ENCODE results near the gene POLR3B. TPM values are rescaled to one million over a fixed set of nuclear protein-coding genes. Genes with fewer than 3 reads are reported as not detected.

POLR3B gene
- total and polyA plus RNA-seq, 2 experiments from 2014 or later, result 4.0 to 14.6 TPM

GRCh38 chr12:106427917-106428316 is 70.4 kb downstream of the POLR3B start:
- H2AFZ ChIP-seq, result no peak overlapping the region
- H3K36me3 Mint-ChIP-seq (ENCODE audit: low read depth), result no peaks in the 10 kb centered on the region
- no peak overlapping the region; the same call in 1 of the 2 replicates for H3K27ac ChIP-seq (ENCODE audit: low read depth)
- H3K4me3 ChIP-seq, result no peak overlapping the region
- H3K4me1 Mint-ChIP-seq, result peaks cover 4% of the 10 kb centered on the region; the same call in 2 of the 3 replicates
- no peak overlapping the region for H3K27ac Mint-ChIP-seq
- H3F3A ChIP-seq (replicated peaks; ENCODE audit: low read depth), result no peaks in the 10 kb centered on the region
- no peaks in the 10 kb centered on the region for H3K27me3 ChIP-seq (ENCODE audit: insufficient read depth)
- H3K27me3 Mint-ChIP-seq (ENCODE audit: insufficient read depth, low read depth, poor library complexity), result no peaks in the 10 kb centered on the region
- H3K4me1 ChIP-seq (ENCODE audit: insufficient read depth), result peaks cover 3% of the 10 kb centered on the region; the same call in 1 of the 2 replicates
- DNase-seq (ENCODE audit: low spot score) (no peak), ATAC-seq (no peak)
- no peak overlapping the region for H3K4me3 Mint-ChIP-seq
- no peak overlapping the region for H3K4me2 ChIP-seq
- H3K79me2 ChIP-seq (replicated peaks; ENCODE audit: insufficient read depth), result no peaks in the 10 kb centered on the region
- TF ChIP-seq ZNF462 (CRISPR knock-in tag; IDR thresholded peaks at IDR 0.05) (no peak), REST (IDR thresholded peaks at IDR 0.05; ENCODE audit: unreplicated experiment) (no peak), ETS1 (IDR thresholded peaks at IDR 0.05) (no peak), EZH2 (IDR thresholded peaks at IDR 0.05; ENCODE audit: low read depth, unreplicated experiment) (no peak), NANOG (IDR thresholded peaks at IDR 0.05; ENCODE audit: borderline replicate concordance) (no peak), ZNF331 (CRISPR knock-in tag; IDR thresholded peaks at IDR 0.05; ENCODE audit: low read depth) (no peak), JUNB (IDR thresholded peaks at IDR 0.05; ENCODE audit: unreplicated experiment) (no peak), ZNF114 (CRISPR knock-in tag; IDR thresholded peaks at IDR 0.05) (no peak)
- H3K9me3 Mint-ChIP-seq, result no peaks in the 10 kb centered on the region
- no peaks in the 10 kb centered on the region for H3K9me2 ChIP-seq (ENCODE audit: insufficient read depth)
- no peaks in the 10 kb centered on the region for H3K36me3 ChIP-seq (ENCODE audit: insufficient read depth)
- H4K20me1 ChIP-seq (replicated peaks; ENCODE audit: insufficient read depth), result no peaks in the 10 kb centered on the region

Measured in GM23338 (cell line).